Neural progenitor cell (in vitro differentiated cells): Measurements from ENCODE around the gene MED27. TPM values are rescaled to one million over a fixed set of nuclear protein-coding genes. Genes with fewer than 3 reads are reported as not detected.

Experiments
- DNase-seq: peaks from one replicate; pipeline ENCODE4 v3.0.0-alpha.2; 2016; ENCODE audit warnings: low spot score
- H2AFZ ChIP-seq: fragments of 200-600 bp; sonication (generic); replicated peaks from 2 replicates; pipeline ENCODE4 v1.6.1; 2016; ENCODE audit warnings: antibody characterized with exemption
- H3F3A ChIP-seq: fragments of 200-600 bp; sonication (generic); 2 replicates; pipeline ENCODE4 v1.6.1; 2016; ENCODE audit warnings: antibody characterized with exemption, low read depth
- H3K27ac ChIP-seq: fragments of 200-600 bp; sonication (generic); 2 replicates; pipeline ENCODE4 v1.5.1; 2016; ENCODE audit warnings: mild to moderate bottlenecking
- H3K27me3 ChIP-seq: fragments of 200-600 bp; sonication (generic); 2 replicates; pipeline ENCODE4 v1.6.1; 2016; ENCODE audit warnings: mild to moderate bottlenecking, moderate library complexity
- H3K36me3 ChIP-seq: fragments of 200-600 bp; sonication (generic); 2 replicates; pipeline ENCODE4 v1.5.1; 2016
- H3K4me1 ChIP-seq: fragments of 200-600 bp; sonication (generic); 2 replicates; pipeline ENCODE4 v1.6.1; 2016; ENCODE audit warnings: mixed run types
- H3K4me2 ChIP-seq: fragments of 200-600 bp; sonication (generic); 2 replicates; pipeline ENCODE4 v1.6.1; 2016
- H3K4me3 ChIP-seq: fragments of 200-600 bp; sonication (generic); 2 replicates; pipeline ENCODE4 v1.5.1; 2016
- H3K79me2 ChIP-seq: fragments of 200-600 bp; sonication (generic); 2 replicates; pipeline ENCODE4 v1.6.1; 2016; ENCODE audit warnings: low read depth
- H3K9ac ChIP-seq: fragments of 200-600 bp; sonication (generic); 2 replicates; pipeline ENCODE4 v1.6.1; 2016
- H3K9me3 ChIP-seq: fragments of 200-600 bp; sonication (generic); 2 replicates; pipeline ENCODE4 v1.5.1; 2016; ENCODE audit warnings: low read depth
- H4K20me1 ChIP-seq: fragments of 200-600 bp; sonication (generic); 2 replicates; pipeline ENCODE4 v1.6.1; 2016; ENCODE audit warnings: low read depth
- H3K27ac Mint-ChIP-seq: 3 replicates; pipeline ENCODE4 v1.8.0; 2021; ENCODE audit warnings: mixed read lengths
- H3K27me3 Mint-ChIP-seq: 2 replicates; pipeline ENCODE4 v1.8.0; 2022; ENCODE audit warnings: low read depth, mild to moderate bottlenecking, inconsistent platforms, moderate library complexity, mixed read lengths; ENCODE audit not compliant: insufficient read depth
- H3K36me3 Mint-ChIP-seq: 3 replicates; pipeline ENCODE4 v1.8.0; 2021; ENCODE audit warnings: mixed read lengths
- H3K4me1 Mint-ChIP-seq: 3 replicates; pipeline ENCODE4 v1.8.0; 2021; ENCODE audit warnings: mixed read lengths
- H3K4me3 Mint-ChIP-seq: 3 replicates; pipeline ENCODE4 v1.8.0; 2021; ENCODE audit warnings: mild to moderate bottlenecking, moderate library complexity, mixed read lengths
- H3K9me3 Mint-ChIP-seq: 3 replicates; pipeline ENCODE4 v1.8.0; 2020; ENCODE audit warnings: mixed read lengths
- EZH2 ChIP-seq: fragments of 200-600 bp; sonication (generic); IDR thresholded peaks from 2 replicates; pipeline ENCODE4 v1.6.1; 2017; ENCODE audit warnings: antibody characterized with exemption, mild to moderate bottlenecking, moderate library complexity
- EZH2phosphoT487 ChIP-seq: fragments of 200-600 bp; sonication (generic); IDR thresholded peaks from 2 replicates; pipeline ENCODE4 v1.6.1; 2017; ENCODE audit warnings: antibody characterized with exemption
- total RNA-seq: library from RNA; depleted of rRNA; stranded (reverse); fragments of >200 nt; gene quantifications from 2 replicates; pipeline ENCODE4 v1.2.3, GENCODE V29; 2015; ENCODE audit warnings: low replicate concordance
- TF ChIP-seq, protein P1 (sequence below): fragments of 200-600 bp; sonication (generic); IDR thresholded peaks from 2 replicates; pipeline ENCODE4 v1.5.1; 2017; ENCODE audit warnings: antibody characterized with exemption, mild to moderate bottlenecking

MED27 gene
- total RNA-seq, 1 donor from 2014 or later = 15.1 TPM

DNA sequence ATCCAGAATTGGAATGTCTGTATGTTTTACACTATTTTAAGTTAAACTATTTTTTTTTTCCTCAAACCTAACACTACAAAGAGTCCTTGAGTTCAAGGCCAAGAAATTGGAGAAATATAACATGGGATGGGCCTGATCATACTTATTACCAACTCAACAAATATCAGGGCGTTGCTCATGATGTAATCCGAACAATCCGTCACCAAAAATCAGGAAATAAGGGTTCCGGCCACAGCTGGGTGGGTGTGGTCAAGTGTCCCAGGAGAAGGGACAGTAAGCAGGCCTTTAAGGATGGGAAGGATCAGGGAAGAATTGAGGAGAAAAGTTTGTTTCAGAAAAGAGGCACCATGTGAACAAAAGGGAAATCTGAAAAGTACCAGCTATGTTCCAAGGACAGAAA lies 29.8 kb downstream of the MED27 start:
- no peaks in the 10 kb centered on the region for H3K9me3 Mint-ChIP-seq
- peaks cover 2% of the 10 kb centered on the region for H3K27me3 Mint-ChIP-seq
- no peaks in the 10 kb centered on the region for H3K36me3 ChIP-seq
- no peak overlapping the region for H3K4me3 ChIP-seq
- H3K27ac ChIP-seq = no peak overlapping the region
- DNase-seq = no peak
- H3K4me1 ChIP-seq = peaks cover 9% of the 10 kb centered on the region
- peaks cover 42% of the 10 kb centered on the region for H4K20me1 ChIP-seq
- H3K36me3 Mint-ChIP-seq = peaks cover 4% of the 10 kb centered on the region
- no peak overlapping the region for H3K4me3 Mint-ChIP-seq
- peaks cover 38% of the 10 kb centered on the region for H3K79me2 ChIP-seq
- H3K9ac ChIP-seq = no peak overlapping the region
- H3K9me3 ChIP-seq = no peaks in the 10 kb centered on the region
- TF ChIP-seq, protein P1, sequence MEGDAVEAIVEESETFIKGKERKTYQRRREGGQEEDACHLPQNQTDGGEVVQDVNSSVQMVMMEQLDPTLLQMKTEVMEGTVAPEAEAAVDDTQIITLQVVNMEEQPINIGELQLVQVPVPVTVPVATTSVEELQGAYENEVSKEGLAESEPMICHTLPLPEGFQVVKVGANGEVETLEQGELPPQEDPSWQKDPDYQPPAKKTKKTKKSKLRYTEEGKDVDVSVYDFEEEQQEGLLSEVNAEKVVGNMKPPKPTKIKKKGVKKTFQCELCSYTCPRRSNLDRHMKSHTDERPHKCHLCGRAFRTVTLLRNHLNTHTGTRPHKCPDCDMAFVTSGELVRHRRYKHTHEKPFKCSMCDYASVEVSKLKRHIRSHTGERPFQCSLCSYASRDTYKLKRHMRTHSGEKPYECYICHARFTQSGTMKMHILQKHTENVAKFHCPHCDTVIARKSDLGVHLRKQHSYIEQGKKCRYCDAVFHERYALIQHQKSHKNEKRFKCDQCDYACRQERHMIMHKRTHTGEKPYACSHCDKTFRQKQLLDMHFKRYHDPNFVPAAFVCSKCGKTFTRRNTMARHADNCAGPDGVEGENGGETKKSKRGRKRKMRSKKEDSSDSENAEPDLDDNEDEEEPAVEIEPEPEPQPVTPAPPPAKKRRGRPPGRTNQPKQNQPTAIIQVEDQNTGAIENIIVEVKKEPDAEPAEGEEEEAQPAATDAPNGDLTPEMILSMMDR = no peak
- no peak for TF ChIP-seq EZH2
- TF ChIP-seq EZH2phosphoT487 = no peak
- no peak overlapping the region for H3K27ac Mint-ChIP-seq
- H3F3A ChIP-seq = no peaks in the 10 kb centered on the region
- H3K4me2 ChIP-seq = no peak overlapping the region
- peaks cover 11% of the 10 kb centered on the region for H3K4me1 Mint-ChIP-seq
- no peak overlapping the region for H2AFZ ChIP-seq
- no peaks in the 10 kb centered on the region for H3K27me3 ChIP-seq

DNA sequence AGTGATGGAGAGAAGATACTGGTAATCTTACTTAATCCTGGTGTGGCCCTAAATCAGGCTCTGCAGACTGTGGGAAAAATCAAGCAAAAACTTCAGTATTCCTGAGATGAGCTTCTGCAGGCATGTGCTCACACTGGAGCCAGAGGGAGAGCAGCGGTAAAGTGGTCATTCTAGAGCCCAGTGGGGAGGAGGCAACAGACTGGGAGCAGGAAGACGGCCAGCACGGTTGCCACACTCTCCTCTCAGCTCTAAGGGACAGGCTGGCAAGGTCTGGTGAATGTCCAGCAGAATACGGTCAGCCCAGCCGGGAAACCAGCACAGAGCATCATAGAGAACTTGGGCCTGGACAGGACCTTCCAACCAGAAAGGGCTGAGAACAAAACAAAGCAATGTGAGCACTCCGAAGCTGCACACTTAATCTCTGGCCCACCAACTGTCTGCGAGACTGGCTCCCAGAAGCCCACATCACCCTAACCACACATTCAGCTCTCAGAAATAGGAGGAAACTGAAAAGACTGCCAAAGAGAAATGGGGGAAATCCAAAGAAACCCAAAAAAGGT lies 30.3 kb downstream of the MED27 start:
- Mint-ChIP-seq H3K27ac (no peak overlapping the region), H3K9me3 (no peaks in the 10 kb centered on the region), H3K27me3 (no peaks in the 10 kb centered on the region), H3K4me1 (peaks cover 7% of the 10 kb centered on the region), H3K36me3 (peaks cover 4% of the 10 kb centered on the region), H3K4me3 (no peak overlapping the region)
- Histone ChIP-seq H3F3A (no peaks in the 10 kb centered on the region), H4K20me1 (peaks cover 42% of the 10 kb centered on the region), H3K9ac (no peak overlapping the region), H3K79me2 (peaks cover 34% of the 10 kb centered on the region), H3K27me3 (no peaks in the 10 kb centered on the region), H2AFZ (no peak overlapping the region), H3K4me2 (no peak overlapping the region), H3K9me3 (no peaks in the 10 kb centered on the region), H3K4me3 (no peak overlapping the region), H3K36me3 (no peaks in the 10 kb centered on the region), H3K4me1 (peaks cover 4% of the 10 kb centered on the region), H3K27ac (no peak overlapping the region)
- no peak for DNase-seq
- TF ChIP-seq EZH2phosphoT487 = no peak
- TF ChIP-seq EZH2 = no peak
- TF ChIP-seq, protein P1 = no peak

- Histone ChIP-seq H3K9me3 (no peaks in the 10 kb centered on the region), H4K20me1 (peaks cover 42% of the 10 kb centered on the region), H3K27ac (no peak overlapping the region), H2AFZ (no peak overlapping the region), H3K79me2 (peaks cover 31% of the 10 kb centered on the region), H3K9ac (no peak overlapping the region), H3F3A (no peaks in the 10 kb centered on the region), H3K4me3 (no peak overlapping the region), H3K4me1 (no peaks in the 10 kb centered on the region), H3K4me2 (no peak overlapping the region), H3K27me3 (no peaks in the 10 kb centered on the region), H3K36me3 (no peaks in the 10 kb centered on the region)
- DNase-seq = no peak
- no peaks in the 10 kb centered on the region for H3K9me3 Mint-ChIP-seq
- H3K36me3 Mint-ChIP-seq = peaks cover 4% of the 10 kb centered on the region
- TF ChIP-seq, protein P1 = no peak
- TF ChIP-seq EZH2 = no peak
- TF ChIP-seq EZH2phosphoT487 = no peak
- no peak overlapping the region for H3K27ac Mint-ChIP-seq
- H3K27me3 Mint-ChIP-seq = no peaks in the 10 kb centered on the region
- H3K4me1 Mint-ChIP-seq = peaks cover 3% of the 10 kb centered on the region
- H3K4me3 Mint-ChIP-seq = no peak overlapping the region
Measured at GRCh38 chr9:132048201-132048600, 31.5 kb downstream of the MED27 start.
